ENCODE measurements around the gene AHCYL1.

AHCYL1 gene

GRCh38 chr1:109959974-109960744, 24.4 kb upstream of the AHCYL1 start:
- H3K4me3 ChIP-seq (ENCODE audit: low read length) = no peak overlapping the region
- no peak for TF ChIP-seq ZNF274 (IDR thresholded peaks at IDR 0.05; ENCODE audit: low read depth, low read length)

DNA sequence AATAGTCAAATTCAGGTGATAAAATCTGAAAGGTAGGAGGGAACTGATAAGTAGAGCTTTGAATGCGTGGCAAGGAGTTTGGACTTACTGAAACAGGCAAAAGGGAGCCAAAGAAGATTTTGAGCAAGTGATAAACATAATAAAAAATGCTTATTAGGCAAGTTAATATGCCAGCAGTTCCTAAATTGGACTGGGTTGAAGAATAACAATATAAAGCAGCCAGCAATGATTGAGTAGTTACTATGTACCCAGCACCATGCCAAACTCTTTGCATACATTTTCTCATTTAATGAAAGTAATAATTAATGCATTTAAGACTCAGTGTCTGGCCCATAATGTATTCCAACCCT, 23.8 kb upstream of the AHCYL1 start:
- no peak overlapping the region for H3K4me3 ChIP-seq (ENCODE audit: low read length)

DNA sequence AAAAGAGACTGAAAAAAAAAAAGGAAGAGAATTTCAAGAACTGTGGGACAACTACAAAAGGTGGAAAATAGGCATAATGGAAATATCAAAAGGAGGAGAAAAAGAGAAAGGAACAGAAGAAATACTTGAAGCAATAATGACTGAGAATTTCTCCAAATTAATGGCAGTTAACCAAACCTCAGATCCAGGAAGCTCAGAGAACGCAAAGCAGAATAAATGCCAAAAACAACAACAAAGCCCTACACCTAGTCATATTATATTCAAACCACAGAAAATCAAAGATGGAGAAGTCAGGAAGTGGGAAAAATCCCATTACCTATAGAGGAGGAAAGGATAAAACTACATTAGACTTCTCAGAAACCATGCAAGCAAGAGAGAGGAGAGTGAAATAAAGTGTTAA, 20.7 kb upstream of the AHCYL1 start:
- TF ChIP-seq ZNF274 (IDR thresholded peaks at IDR 0.05; ENCODE audit: low read depth, low read length) = no peak
- no peak overlapping the region for H3K4me3 ChIP-seq (ENCODE audit: low read length)

More for the DNA sequence above, 23.8 kb upstream of the AHCYL1 start:
- no peak for TF ChIP-seq ZNF274 (IDR thresholded peaks at IDR 0.05; ENCODE audit: low read depth, low read length)

DNA sequence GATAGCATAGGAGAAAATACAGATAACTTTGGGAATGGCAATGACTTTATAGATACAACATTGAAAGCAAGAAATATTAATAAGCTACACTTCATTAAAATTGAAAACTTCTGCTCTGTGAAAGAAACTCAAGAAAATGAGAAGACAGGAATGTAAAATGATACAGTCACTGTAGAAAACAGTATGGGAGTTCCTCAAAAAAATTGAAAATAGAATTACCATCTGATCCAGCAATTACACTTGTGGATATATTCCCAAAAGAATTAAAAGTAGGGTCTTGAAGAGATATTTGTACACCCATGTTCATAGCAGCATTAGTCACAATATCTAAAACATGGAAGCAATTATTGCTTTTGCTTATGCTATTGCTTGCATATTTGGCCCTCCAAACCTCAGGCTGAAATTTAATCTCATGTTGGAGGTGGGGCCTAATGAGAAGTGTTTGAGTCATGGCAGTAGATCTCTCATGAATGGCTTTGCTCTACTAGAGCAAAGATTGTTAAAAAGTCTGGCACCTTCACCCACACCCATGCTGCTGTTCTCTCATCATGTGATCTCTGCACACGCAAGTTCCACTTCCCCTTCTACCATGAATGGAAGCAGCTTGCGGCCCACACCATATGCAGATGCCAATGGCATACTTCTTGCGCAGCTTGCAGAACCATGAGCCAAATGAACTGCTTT, 15.3 kb upstream of the AHCYL1 start:
- no peak overlapping the region for H3K4me3 ChIP-seq (ENCODE audit: low read length)
- no peak for TF ChIP-seq ZNF274 (IDR thresholded peaks at IDR 0.05; ENCODE audit: low read depth, low read length)

DNA sequence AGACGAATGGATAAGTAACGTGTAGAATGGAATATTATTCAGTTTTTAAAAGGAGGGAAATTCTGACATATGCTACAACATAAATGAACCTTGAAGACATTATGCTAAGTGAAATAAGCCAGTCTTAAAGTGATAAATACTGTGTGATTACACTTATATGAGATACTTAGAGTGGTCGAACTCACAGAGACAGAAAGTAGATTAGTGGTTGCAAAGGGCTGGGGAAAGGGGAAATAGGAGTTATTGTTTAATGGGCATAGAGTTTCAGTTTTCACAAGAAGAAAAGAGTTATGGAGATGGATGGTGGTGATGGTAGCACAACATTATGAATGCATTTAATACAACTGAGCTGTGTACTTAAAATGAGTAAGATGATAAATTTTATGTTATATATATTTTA, 14.7 kb upstream of the AHCYL1 start:
- TF ChIP-seq ZNF274 (IDR thresholded peaks at IDR 0.05; ENCODE audit: low read depth, low read length) = no peak
- H3K4me3 ChIP-seq (ENCODE audit: low read length) = no peak overlapping the region

DNA sequence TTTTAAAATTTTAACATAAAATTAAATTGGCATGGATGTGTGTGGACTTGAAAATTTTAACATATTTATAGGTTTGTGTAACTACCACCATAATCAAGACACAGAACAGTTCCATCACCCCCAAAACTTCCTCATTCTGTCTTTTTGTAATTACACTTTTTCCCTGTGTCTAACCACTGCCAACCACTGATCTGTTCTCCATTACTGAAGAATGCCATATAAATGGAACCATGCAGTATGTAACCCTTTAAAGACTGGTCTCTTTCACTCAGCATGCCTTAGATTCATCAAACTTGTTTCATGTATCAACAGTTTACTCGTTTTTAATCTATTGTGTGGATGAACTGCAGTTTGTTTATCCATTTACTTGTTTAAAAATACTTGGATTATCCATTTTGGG, 13.0 kb upstream of the AHCYL1 start:
- no peak for TF ChIP-seq ZNF274 (IDR thresholded peaks at IDR 0.05; ENCODE audit: low read depth, low read length)
- H3K4me3 ChIP-seq (ENCODE audit: low read length) = no peak overlapping the region

- no peak overlapping the region for H3K4me3 ChIP-seq (ENCODE audit: low read length)
- TF ChIP-seq ZNF274 (IDR thresholded peaks at IDR 0.05; ENCODE audit: low read depth, low read length) = no peak
These were observed 10.4 kb upstream of the AHCYL1 start for GRCh38 chr1:109974191-109974590.

GRCh38 chr1:109975718-109976117, 8.8 kb upstream of the AHCYL1 start:
- TF ChIP-seq ZNF274 (IDR thresholded peaks at IDR 0.05; ENCODE audit: low read depth, low read length) = no peak
- no peak overlapping the region for H3K4me3 ChIP-seq (ENCODE audit: low read length)

DNA sequence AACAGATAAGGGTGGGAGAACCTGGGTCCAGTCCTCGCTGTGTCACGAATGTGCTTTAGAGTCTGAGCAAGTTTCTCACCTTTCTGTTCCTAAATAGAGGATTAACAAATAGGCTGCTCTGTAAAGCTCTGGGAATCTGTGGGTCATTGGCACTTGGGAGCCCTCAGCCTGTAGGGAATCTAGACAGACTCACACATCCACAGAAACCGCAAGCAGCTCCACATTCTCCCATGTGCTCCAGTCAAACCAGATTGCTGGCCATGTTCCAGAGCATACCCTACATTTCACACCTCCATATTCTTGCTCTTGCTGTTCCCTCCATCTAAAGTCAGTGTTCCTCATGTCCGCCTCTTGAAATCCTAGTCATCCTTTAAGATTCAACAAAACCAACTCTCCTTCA, 7.8 kb upstream of the AHCYL1 start:
- no peak for TF ChIP-seq ZNF274 (IDR thresholded peaks at IDR 0.05; ENCODE audit: low read depth, low read length)

GRCh38 chr1:109977225-109977624, 7.3 kb upstream of the AHCYL1 start:
- no peak for TF ChIP-seq ZNF274 (IDR thresholded peaks at IDR 0.05; ENCODE audit: low read depth, low read length)

More for the DNA sequence above, 7.8 kb upstream of the AHCYL1 start:
- H3K4me3 ChIP-seq (ENCODE audit: low read length) = no peak overlapping the region

DNA sequence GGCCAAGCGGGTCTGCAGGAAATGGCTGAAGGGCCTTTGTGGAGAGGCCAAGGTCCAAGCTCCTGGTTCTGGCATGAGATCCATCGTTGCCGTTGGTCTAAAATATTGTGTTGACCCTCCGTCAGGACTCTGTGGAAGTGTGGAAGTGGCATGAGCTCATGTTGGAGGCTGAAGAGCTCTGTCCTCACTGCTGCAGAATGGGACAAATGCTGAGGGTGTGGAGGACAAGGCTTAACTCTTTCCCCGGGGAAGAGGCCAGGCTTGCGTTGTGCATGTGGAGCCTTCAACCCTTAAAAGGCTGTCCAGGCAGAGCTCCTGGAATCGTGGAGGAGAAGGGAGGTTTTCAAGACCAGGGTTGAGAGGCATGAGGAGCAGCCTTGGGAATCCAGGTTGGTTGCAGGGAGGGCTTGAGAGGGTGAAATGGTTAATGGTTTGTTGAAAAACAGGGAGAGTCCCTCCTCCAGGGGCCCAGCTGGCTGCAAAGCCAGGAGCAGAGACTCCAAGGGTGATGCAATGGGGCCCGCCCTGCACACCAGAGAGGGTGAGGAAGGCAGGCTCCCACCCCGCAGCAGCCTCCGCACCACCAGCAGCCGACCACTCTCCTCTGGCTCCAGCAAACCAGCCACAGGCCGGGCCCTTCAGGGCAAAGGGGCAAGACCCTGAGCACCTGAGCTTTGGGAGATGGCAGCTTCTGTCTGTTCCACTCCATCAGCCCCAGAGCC, 6.7 kb upstream of the AHCYL1 start:
- no peak overlapping the region for H3K4me3 ChIP-seq (ENCODE audit: low read length)
- TF ChIP-seq ZNF274 (IDR thresholded peaks at IDR 0.05; ENCODE audit: low read depth, low read length) = no peak

More at GRCh38 chr1:109977225-109977624, 7.3 kb upstream of the AHCYL1 start:
- no peak overlapping the region for H3K4me3 ChIP-seq (ENCODE audit: low read length)

DNA sequence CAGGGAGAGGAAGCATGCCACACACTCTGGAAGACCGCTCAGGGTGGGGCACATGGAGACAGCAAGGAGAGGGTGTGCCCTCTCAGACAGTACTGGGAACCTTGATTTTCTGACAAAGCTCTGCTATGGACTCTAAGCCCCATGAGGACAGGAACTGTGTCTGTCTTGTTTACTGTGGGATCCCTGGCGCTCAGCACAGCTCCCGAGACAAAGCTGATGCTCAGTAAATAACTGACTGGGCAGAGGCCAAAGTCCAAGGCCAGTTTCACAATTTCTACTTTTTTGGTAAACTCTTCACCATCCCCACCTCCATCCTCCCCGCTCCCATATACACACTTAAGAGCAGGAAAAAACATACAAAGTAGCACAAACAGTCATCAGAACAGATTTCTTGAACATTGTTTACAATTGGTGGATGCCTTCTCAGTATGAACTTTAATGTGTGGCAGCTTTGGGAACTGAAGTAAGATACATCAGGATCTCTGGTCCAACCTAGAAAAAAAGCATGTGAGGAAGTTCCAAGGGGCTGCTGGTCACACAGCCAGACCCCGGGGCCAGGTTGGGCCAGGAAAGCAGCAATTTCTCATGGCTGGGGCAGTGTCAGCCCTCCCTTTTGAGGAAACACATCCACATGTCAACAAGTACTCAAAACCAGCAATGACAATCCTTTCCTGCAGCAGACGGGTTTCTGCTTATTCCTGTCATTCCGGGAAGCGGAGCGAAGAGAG, 5.6 kb upstream of the AHCYL1 start:
- TF ChIP-seq ZNF274 (IDR thresholded peaks at IDR 0.05; ENCODE audit: low read depth, low read length) = no peak
- no peak overlapping the region for H3K4me3 ChIP-seq (ENCODE audit: low read length)

DNA sequence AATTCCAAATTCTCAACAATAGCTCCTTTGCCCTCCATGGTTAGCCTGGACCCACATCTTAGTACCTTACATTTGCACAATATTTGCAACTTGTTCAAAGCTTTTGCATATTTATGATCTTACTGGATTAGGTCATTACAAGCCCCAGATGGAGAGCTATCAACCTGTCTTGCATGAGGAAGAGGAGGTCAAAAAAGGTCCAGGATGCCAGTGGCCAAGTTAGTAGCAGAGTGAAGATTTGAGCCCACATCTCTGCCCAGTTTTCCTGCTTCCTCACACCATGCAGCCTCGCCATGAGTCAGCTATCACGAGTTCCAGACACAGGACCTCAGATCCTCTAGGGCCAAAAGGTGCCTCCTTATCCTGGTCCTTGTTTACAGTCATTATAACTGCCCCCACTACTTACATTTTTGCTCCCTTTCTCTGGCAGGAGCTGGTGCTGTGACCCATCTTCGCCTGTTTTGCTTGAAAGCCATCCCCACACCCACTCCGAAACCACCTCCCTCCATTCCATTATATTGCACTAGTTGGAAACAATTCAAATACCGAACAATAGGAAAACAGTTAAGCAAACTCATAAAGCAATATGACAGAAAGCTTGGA, 5.0 kb upstream of the AHCYL1 start:
- TF ChIP-seq ZNF274 (IDR thresholded peaks at IDR 0.05; ENCODE audit: low read depth, low read length) = no peak
- no peak overlapping the region for H3K4me3 ChIP-seq (ENCODE audit: low read length)
